SK-N-SH (cell line): ENCODE measurements around the gene DSG2. TPM values are rescaled to one million over a fixed set of nuclear protein-coding genes. Genes with fewer than 3 reads are reported as not detected.

Experiments
- CTCF ChIA-PET: fragments of 300-600, 350-600 bp; formaldehyde crosslinking; extraction: SDS; loops from one replicate; lab custom pipeline; 2021; lab: Yijun Ruan, JAX
- POLR2A ChIA-PET: fragments of 350-600 bp; sonication (Branson Sonifier 250); formaldehyde crosslinking; extraction: SDS; loops from one replicate; lab custom pipeline; 2020; ENCODE audit warnings: antibody characterized with exemption, inconsistent platforms; lab: Yijun Ruan, JAX
- DNase-seq: peaks from one replicate; pipeline ENCODE4 v3.0.0; 2012
- H2AFZ ChIP-seq: fragments of 200-600 bp; sonication (generic); 2 replicates; pipeline ENCODE4 v1.8.1; 2016; ENCODE audit warnings: antibody characterized with exemption, mild to moderate bottlenecking, low read depth
- H3F3A ChIP-seq: fragments of 200-600 bp; sonication (generic); replicated peaks from 2 replicates; pipeline ENCODE3; 2016; ENCODE audit warnings: antibody characterized with exemption, mild to moderate bottlenecking; ENCODE audit not compliant: insufficient read depth
- H3K27ac ChIP-seq, 2 experiments: fragments of 200-500 bp in 1 of 2; fragments of 200-600 bp in 1 of 2; sonication (Bioruptor generic) in 1 of 2; sonication (generic), shearing (Covaris generic) in 1 of 2; 2 replicates each; pipeline versions ENCODE4 v1.5.1 to v1.6.1; 2014 to 2016; ENCODE audit warnings: low read depth in 2 of 2, inconsistent platforms in 1 of 2, low read length in 1 of 2, mild to moderate bottlenecking in 1 of 2, mixed read lengths in 1 of 2
- H3K27me3 ChIP-seq: fragments of 200-600 bp; sonication (generic), shearing (Covaris generic); 2 replicates; pipeline ENCODE4 v1.6.1; 2016; ENCODE audit warnings: mixed run types; ENCODE audit not compliant: insufficient read depth
- H3K36me3 ChIP-seq, 2 experiments: fragments of 200-500 bp in 1 of 2; fragments of 200-600 bp in 1 of 2; sonication (Bioruptor generic) in 1 of 2; sonication (generic) in 1 of 2; replicated peaks in 1 of 2; 2 replicates each; pipeline versions ENCODE3 to v1.5.1; 2014 to 2016; ENCODE audit warnings: low read length in 1 of 2, mild to moderate bottlenecking in 1 of 2; ENCODE audit not compliant: insufficient read depth in 2 of 2, control insufficient read depth in 1 of 2
- H3K4me1 ChIP-seq, 2 experiments: fragments of 200-500 bp in 1 of 2; fragments of 200-600 bp in 1 of 2; sonication (Bioruptor generic) in 1 of 2; sonication (generic), shearing (Covaris generic) in 1 of 2; 2 replicates each; pipeline versions ENCODE4 v1.5.1 to v1.6.1; 2014 to 2016; ENCODE audit warnings: low read depth in 1 of 2, low read length in 1 of 2, mixed run types in 1 of 2; ENCODE audit not compliant: insufficient read depth in 2 of 2, control insufficient read depth in 1 of 2
- H3K4me2 ChIP-seq: fragments of 200-600 bp; sonication (generic), shearing (Covaris generic); 2 replicates; pipeline ENCODE4 v1.6.1; 2017; ENCODE audit warnings: mixed run types
- H3K4me3 ChIP-seq, 2 experiments: fragments of 200-500 bp in 1 of 2; fragments of 200-600 bp in 1 of 2; sonication (Bioruptor generic) in 1 of 2; sonication (generic), shearing (Covaris generic) in 1 of 2; 2 replicates each; pipeline versions ENCODE4 v1.5.1 to v1.8.1; 2014 to 2016; ENCODE audit warnings: low read depth in 2 of 2, inconsistent platforms in 1 of 2, low read length in 1 of 2, mild to moderate bottlenecking in 1 of 2, mixed read lengths in 1 of 2, moderate library complexity in 1 of 2
- H3K79me2 ChIP-seq: fragments of 200-600 bp; sonication (generic); 2 replicates; pipeline ENCODE4 v1.8.1; 2017; ENCODE audit warnings: mild to moderate bottlenecking; ENCODE audit not compliant: insufficient read depth
- H3K9ac ChIP-seq: fragments of 200-600 bp; sonication (generic); 2 replicates; pipeline ENCODE4 v1.6.1; 2017; ENCODE audit warnings: mixed run types
- H3K9me2 ChIP-seq: fragments of 200-600 bp; sonication (generic); 2 replicates; pipeline ENCODE4 v1.6.1; 2017; ENCODE audit warnings: mixed run types
- H3K9me3 ChIP-seq: fragments of 200-600 bp; sonication (generic); 2 replicates; pipeline ENCODE4 v1.6.1; 2017; ENCODE audit warnings: mixed run types, mild to moderate bottlenecking, moderate library complexity
- H4K20me1 ChIP-seq: fragments of 200-600 bp; sonication (generic); 2 replicates; pipeline ENCODE4 v1.6.1; 2017; ENCODE audit warnings: mild to moderate bottlenecking, mixed run types; ENCODE audit not compliant: insufficient read depth
- ELF1 ChIP-seq: IDR thresholded peaks from 2 replicates; pipeline ENCODE4 v1.4.0; 2012
- EP300 ChIP-seq, 2 experiments: IDR thresholded peaks; 2 replicates each; pipeline versions ENCODE4 v1.4.0 to v1.6.1; 2012; ENCODE audit warnings: borderline replicate concordance in 1 of 2, low read depth in 1 of 2, low read length in 1 of 2
- FOSL2 ChIP-seq: IDR thresholded peaks from 2 replicates; pipeline ENCODE4 v1.4.0; 2012; ENCODE audit warnings: low read depth, mild to moderate bottlenecking, moderate library complexity, borderline replicate concordance
- FOXM1 ChIP-seq: IDR thresholded peaks from 2 replicates; pipeline ENCODE4 v1.4.0; 2012; ENCODE audit warnings: low read depth, mild to moderate bottlenecking
- GATA2 ChIP-seq: sonication (generic); formaldehyde crosslinking; IDR thresholded peaks from 2 replicates; pipeline ENCODE4 v1.5.0; 2020; ENCODE audit warnings: mild to moderate bottlenecking, missing genetic modification reagents
- MXI1 ChIP-seq: IDR thresholded peaks from 2 replicates; pipeline ENCODE4 v1.6.1; 2012; ENCODE audit warnings: mild to moderate bottlenecking, low read depth, low read length, improper control_type of control experiment
- POLR2AphosphoS5 ChIP-seq: IDR thresholded peaks from 2 replicates; pipeline ENCODE4 v1.6.1; 2012; ENCODE audit warnings: low read depth, low read length
- RCOR1 ChIP-seq: fragments of 150-350 bp; IDR thresholded peaks from 2 replicates; pipeline ENCODE4 v1.6.1; 2017; ENCODE audit warnings: antibody characterized with exemption, low read length
- RXRA ChIP-seq: IDR thresholded peaks from 2 replicates; pipeline ENCODE4 v1.4.0; 2012; ENCODE audit warnings: low read depth, mild to moderate bottlenecking, borderline replicate concordance
- SMC3 ChIP-seq: IDR thresholded peaks from 2 replicates; pipeline ENCODE4 v1.6.1; 2012; ENCODE audit warnings: low read depth, low read length, improper control_type of control experiment
- TCF12 ChIP-seq: IDR thresholded peaks from 2 replicates; pipeline ENCODE4 v1.4.0; 2012
- TEAD4 ChIP-seq: IDR thresholded peaks from 2 replicates; pipeline ENCODE4 v1.4.0; 2012; ENCODE audit warnings: mild to moderate bottlenecking, borderline replicate concordance; ENCODE audit not compliant: insufficient read depth
- YY1 ChIP-seq: IDR thresholded peaks from 2 replicates; pipeline ENCODE4 v1.4.0; 2012; ENCODE audit warnings: low read depth, mild to moderate bottlenecking
- WGBS: methylation state at CpG from one replicate; pipeline ENCODE4 v1.1.6; 2017; ENCODE audit warnings: low lambda C conversion rate; 5-methylcytosine and 5-hydroxymethylcytosine counted together
- polyA plus RNA-seq, 3 experiments: library from polyadenylated mRNA; depleted of rRNA; stranded (reverse); fragments of >200 nt; gene quantifications; 2 replicates each; pipeline ENCODE4 v1.2.3, GENCODE V29; 2012
- TF ChIP-seq, protein P1 (sequence below): fragments of 150-350 bp; IDR thresholded peaks from 2 replicates; pipeline ENCODE4 v1.6.1; 2016; ENCODE audit warnings: mild to moderate bottlenecking, low read depth, low read length
- TF ChIP-seq, protein P2 (sequence below): IDR thresholded peaks from 2 replicates; pipeline ENCODE4 v1.6.1; 2012; ENCODE audit warnings: mild to moderate bottlenecking, low read depth, low read length, moderate library complexity
- TF ChIP-seq, protein P3 (sequence below): IDR thresholded peaks from 2 replicates; pipeline ENCODE4; 2012
- TF ChIP-seq, protein P4 (sequence below): IDR thresholded peaks from 2 replicates; pipeline ENCODE4 v1.4.0; 2012; ENCODE audit warnings: low read depth, borderline replicate concordance
- TF ChIP-seq, protein P5 (sequence below): IDR thresholded peaks from 2 replicates; pipeline ENCODE4 v1.4.0; 2012; ENCODE audit warnings: low read depth

Gene DSG2
- polyA plus RNA-seq, 1 of the 3 experiments (the other 2 are of a cell fraction), result not detected

DNA sequence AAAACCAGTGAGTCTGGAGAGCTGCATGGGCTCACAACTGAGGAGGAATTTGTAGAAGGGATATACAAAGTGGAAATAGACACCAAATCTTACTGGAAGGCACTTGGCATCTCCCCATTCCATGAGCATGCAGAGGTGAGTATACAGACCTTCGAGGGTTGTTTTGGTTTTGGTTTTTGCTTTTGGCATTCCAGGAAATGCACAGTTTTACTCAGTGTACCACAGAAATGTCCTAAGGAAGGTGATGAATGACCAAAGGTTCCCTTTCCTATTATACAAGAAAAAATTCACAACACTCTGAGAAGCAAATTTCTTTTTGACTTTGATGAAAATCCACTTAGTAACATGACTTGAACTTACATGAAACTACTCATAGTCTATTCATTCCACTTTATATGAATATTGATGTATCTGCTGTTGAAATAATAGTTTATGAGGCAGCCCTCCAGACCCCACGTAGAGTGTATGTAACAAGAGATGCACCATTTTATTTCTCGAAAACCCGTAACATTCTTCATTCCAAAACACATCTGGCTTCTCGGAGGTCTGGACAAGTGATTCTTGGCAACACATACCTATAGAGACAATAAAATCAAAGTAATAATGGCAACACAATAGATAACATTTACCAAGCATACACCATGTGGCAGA is 97.3 kb downstream of the DSG2 start:
- Histone ChIP-seq H3K4me1 (peaks cover 4 to 7% of the 10 kb centered on the region in 2 experiments; a peak in 3 of 4 replicates), H4K20me1 (no peaks in the 10 kb centered on the region), H3K79me2 (no peaks in the 10 kb centered on the region), H3K9ac (peak overlapping the region; percentile 5; the same call in 1 of the 2 replicates), H3K27ac (peak overlapping the region in 1 of 2 experiments; percentile 85; a peak in 2 of 4 replicates), H3K27me3 (no peaks in the 10 kb centered on the region), H3F3A (peaks cover 11% of the 10 kb centered on the region), H3K36me3 (no peaks in the 10 kb centered on the region), H3K9me3 (no peaks in the 10 kb centered on the region), H3K9me2 (no peaks in the 10 kb centered on the region), H3K4me2 (peak overlapping the region; percentile 45), H2AFZ (peak overlapping the region; percentile 3; the same call in 1 of the 2 replicates), H3K4me3 (no peak overlapping the region)
- DNase-seq, result no peak
- TF ChIP-seq YY1 (no peak), ELF1 (no peak), GATA2 (no peak), SMC3 (no peak)
- 70% methylated on average over 5 of the region's 5 CpGs for WGBS
- CTCF ChIA-PET, result interaction anchor here (0.6 to 1.1 kb wide), 2 partner anchors 15 to 147 kb away, joined by 3 read pairs; no protein-coding TSS in a partner anchor
- POLR2A ChIA-PET, result no interaction called here

DNA sequence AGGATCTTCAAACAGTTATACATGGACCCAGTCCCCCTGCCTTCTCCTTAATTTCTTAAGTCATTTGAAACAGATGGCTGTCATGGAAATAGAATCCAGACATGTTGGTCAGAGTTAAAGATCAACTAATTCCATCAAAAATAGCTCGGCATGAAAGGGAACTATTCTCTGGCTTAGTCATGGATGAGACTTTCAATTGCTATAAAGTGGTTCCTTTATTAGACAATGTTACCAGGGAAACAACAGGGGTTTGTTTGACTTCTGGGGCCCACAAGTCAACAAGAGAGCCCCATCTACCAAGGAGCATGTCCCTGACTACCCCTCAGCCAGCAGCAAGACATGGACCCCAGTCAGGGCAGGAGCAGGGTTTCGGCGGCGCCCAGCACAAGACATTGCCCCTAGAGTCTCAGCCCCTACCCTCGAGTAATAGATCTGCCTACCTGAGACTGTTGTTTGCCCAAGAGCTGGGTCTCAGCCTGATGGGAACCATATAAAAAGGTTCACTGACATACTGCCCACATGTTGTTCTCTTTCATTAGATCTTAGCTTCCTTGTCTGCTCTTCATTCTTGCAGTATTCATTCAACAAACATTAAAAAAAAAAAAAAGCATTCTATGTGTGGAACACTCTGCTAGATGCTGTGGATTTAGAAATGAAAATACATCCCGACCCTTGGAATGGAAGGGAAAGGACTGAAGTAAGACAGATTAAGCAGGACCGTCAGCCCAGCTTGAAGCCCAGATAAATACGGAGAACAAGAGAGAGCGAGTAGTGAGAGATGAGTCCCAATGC is 98.3 kb downstream of the DSG2 start:
- Histone ChIP-seq H3K9ac (peak overlapping the region; percentile 17; the same call in 1 of the 2 replicates), H4K20me1 (no peaks in the 10 kb centered on the region), H3K36me3 (no peaks in the 10 kb centered on the region), H3K79me2 (no peaks in the 10 kb centered on the region), H3K27ac (peak overlapping the region; percentile 16 to 85; a peak in 2 of 4 replicates), H3K4me3 (no peak overlapping the region), H2AFZ (peak overlapping the region; percentile 3; the same call in 1 of the 2 replicates), H3K4me2 (peak overlapping the region; percentile 53), H3K9me3 (no peaks in the 10 kb centered on the region), H3F3A (peaks cover 11% of the 10 kb centered on the region), H3K27me3 (no peaks in the 10 kb centered on the region), H3K4me1 (peaks cover 4 to 7% of the 10 kb centered on the region in 2 experiments; a peak in 3 of 4 replicates), H3K9me2 (no peaks in the 10 kb centered on the region)
- ChIA-PET CTCF (interaction anchor here (0.6 to 1.7 kb wide), 4 partner anchors 14 to 381 kb away, joined by 3 to 5 read pairs (median 3); no protein-coding TSS in a partner anchor), POLR2A (no interaction called here)
- WGBS, result 80% methylated on average over 9 of the region's 9 CpGs
- peak; percentile 26 for DNase-seq
- TF ChIP-seq, protein P1, sequence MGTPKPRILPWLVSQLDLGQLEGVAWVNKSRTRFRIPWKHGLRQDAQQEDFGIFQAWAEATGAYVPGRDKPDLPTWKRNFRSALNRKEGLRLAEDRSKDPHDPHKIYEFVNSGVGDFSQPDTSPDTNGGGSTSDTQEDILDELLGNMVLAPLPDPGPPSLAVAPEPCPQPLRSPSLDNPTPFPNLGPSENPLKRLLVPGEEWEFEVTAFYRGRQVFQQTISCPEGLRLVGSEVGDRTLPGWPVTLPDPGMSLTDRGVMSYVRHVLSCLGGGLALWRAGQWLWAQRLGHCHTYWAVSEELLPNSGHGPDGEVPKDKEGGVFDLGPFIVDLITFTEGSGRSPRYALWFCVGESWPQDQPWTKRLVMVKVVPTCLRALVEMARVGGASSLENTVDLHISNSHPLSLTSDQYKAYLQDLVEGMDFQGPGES, result no peak
- TF ChIP-seq, protein P2, sequence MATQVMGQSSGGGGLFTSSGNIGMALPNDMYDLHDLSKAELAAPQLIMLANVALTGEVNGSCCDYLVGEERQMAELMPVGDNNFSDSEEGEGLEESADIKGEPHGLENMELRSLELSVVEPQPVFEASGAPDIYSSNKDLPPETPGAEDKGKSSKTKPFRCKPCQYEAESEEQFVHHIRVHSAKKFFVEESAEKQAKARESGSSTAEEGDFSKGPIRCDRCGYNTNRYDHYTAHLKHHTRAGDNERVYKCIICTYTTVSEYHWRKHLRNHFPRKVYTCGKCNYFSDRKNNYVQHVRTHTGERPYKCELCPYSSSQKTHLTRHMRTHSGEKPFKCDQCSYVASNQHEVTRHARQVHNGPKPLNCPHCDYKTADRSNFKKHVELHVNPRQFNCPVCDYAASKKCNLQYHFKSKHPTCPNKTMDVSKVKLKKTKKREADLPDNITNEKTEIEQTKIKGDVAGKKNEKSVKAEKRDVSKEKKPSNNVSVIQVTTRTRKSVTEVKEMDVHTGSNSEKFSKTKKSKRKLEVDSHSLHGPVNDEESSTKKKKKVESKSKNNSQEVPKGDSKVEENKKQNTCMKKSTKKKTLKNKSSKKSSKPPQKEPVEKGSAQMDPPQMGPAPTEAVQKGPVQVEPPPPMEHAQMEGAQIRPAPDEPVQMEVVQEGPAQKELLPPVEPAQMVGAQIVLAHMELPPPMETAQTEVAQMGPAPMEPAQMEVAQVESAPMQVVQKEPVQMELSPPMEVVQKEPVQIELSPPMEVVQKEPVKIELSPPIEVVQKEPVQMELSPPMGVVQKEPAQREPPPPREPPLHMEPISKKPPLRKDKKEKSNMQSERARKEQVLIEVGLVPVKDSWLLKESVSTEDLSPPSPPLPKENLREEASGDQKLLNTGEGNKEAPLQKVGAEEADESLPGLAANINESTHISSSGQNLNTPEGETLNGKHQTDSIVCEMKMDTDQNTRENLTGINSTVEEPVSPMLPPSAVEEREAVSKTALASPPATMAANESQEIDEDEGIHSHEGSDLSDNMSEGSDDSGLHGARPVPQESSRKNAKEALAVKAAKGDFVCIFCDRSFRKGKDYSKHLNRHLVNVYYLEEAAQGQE, result no peak
- TF ChIP-seq ELF1 (no peak), FOSL2 (peak; percentile 57; the same call in 1 of the 2 replicates), GATA2 (no peak), RXRA (no peak; the same call in 1 of the 2 replicates), RCOR1 (no peak), FOXM1 (no peak), MXI1 (no peak), YY1 (no peak), POLR2AphosphoS5 (peak; percentile 87; the same call in 1 of the 2 replicates), TEAD4 (peak; percentile 37; the same call in 1 of the 2 replicates), TCF12 (peak; percentile 97), EP300 (IDR thresholded peaks at IDR 0.05; ENCODE audit: borderline replicate concordance in 1 of 2, low read depth in 1 of 2, low read length in 1 of 2) (peak; percentile 75 to 76)
- TF ChIP-seq, protein P3, sequence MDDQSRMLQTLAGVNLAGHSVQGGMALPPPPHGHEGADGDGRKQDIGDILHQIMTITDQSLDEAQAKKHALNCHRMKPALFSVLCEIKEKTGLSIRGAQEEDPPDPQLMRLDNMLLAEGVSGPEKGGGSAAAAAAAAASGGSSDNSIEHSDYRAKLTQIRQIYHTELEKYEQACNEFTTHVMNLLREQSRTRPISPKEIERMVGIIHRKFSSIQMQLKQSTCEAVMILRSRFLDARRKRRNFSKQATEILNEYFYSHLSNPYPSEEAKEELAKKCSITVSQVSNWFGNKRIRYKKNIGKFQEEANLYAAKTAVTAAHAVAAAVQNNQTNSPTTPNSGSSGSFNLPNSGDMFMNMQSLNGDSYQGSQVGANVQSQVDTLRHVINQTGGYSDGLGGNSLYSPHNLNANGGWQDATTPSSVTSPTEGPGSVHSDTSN, result peak; percentile 91
- TF ChIP-seq, protein P4, sequence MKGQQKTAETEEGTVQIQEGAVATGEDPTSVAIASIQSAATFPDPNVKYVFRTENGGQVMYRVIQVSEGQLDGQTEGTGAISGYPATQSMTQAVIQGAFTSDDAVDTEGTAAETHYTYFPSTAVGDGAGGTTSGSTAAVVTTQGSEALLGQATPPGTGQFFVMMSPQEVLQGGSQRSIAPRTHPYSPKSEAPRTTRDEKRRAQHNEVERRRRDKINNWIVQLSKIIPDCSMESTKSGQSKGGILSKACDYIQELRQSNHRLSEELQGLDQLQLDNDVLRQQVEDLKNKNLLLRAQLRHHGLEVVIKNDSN, result no peak
- TF ChIP-seq, protein P5, sequence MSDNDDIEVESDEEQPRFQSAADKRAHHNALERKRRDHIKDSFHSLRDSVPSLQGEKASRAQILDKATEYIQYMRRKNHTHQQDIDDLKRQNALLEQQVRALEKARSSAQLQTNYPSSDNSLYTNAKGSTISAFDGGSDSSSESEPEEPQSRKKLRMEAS, result peak; percentile 28; the same call in 1 of the 2 replicates
